K562 (cell line): Measurements from ENCODE around the gene CNTF. TPM values are rescaled to one million over a fixed set of nuclear protein-coding genes. Genes with fewer than 3 reads are reported as not detected.

ENCODE experiments used
- BRCA1 ChIP-seq, 2 experiments: fragments of 450-650 bp in 1 of 2; sonication (generic) in 1 of 2; formaldehyde crosslinking in 1 of 2; IDR thresholded peaks; 2 replicates each; pipeline versions ENCODE4 v1.5.0 to v1.6.1; 2017 to 2020; ENCODE audit warnings: mild to moderate bottlenecking in 1 of 2, missing genetic modification reagents in 1 of 2
- BRF2 ChIP-seq: IDR thresholded peaks from 3 replicates; pipeline ENCODE4 v1.6.1; 2011; ENCODE audit warnings: borderline replicate concordance, mild to moderate bottlenecking; ENCODE audit not compliant: insufficient read length, insufficient read depth
- CBFA2T3 ChIP-seq: fragments of 450-650 bp; IDR thresholded peaks from 2 replicates; pipeline ENCODE4 v1.6.1; 2017
- CHD4 ChIP-seq: fragments of 200-600 bp; sonication (generic); IDR thresholded peaks from 3 replicates; pipeline ENCODE4 v1.6.1; 2012; ENCODE audit warnings: low read depth, mild to moderate bottlenecking, mixed read lengths, low read length, inconsistent platforms; ENCODE audit not compliant: insufficient read depth, insufficient replicate concordance, poor library complexity, severe bottlenecking
- EZH2 ChIP-seq: IDR thresholded peaks from 2 replicates; pipeline ENCODE4 v1.6.1; 2012; ENCODE audit warnings: low read depth, mild to moderate bottlenecking, inconsistent platforms, low read length, borderline replicate concordance
- HDAC1 ChIP-seq, 2 experiments: fragments of 450-650 bp; IDR thresholded peaks; 2 replicates each; pipeline ENCODE4 v1.6.1; 2016 to 2017; ENCODE audit warnings: inconsistent platforms in 1 of 2, mild to moderate bottlenecking in 1 of 2, moderate library complexity in 1 of 2
- JUNB ChIP-seq: fragments of 450-650 bp; formaldehyde crosslinking; conservative IDR thresholded peaks from 2 replicates; pipeline ENCODE4 v1.4.0; 2020; ENCODE audit warnings: mild to moderate bottlenecking
- KDM1A ChIP-seq, 2 experiments: fragments of 450-650 bp; IDR thresholded peaks; 2 replicates each; pipeline ENCODE4 v1.6.1; 2016; ENCODE audit warnings: mild to moderate bottlenecking in 2 of 2
- L3MBTL2 ChIP-seq: fragments of 450-650 bp; IDR thresholded peaks from 2 replicates; pipeline ENCODE4 v1.6.1; 2016; ENCODE audit warnings: mild to moderate bottlenecking, moderate library complexity
- MTA2 ChIP-seq: fragments of 450-650 bp; IDR thresholded peaks from 2 replicates; pipeline ENCODE4 v1.6.1; 2016; ENCODE audit warnings: low read depth
- NR2F6 ChIP-seq: fragments of 450-650 bp; formaldehyde crosslinking; IDR thresholded peaks from 2 replicates; pipeline ENCODE4 v1.4.0; 2020; ENCODE audit warnings: mild to moderate bottlenecking
- RBM25 ChIP-seq: fragments of 200-400 bp; formaldehyde crosslinking; IDR thresholded peaks from 2 replicates; pipeline ENCODE4 v1.6.1; 2018; ENCODE audit warnings: low read length, low read depth, moderate library complexity; ENCODE audit not compliant: severe bottlenecking
- REST ChIP-seq, 2 experiments: fragments of 450-650 bp; formaldehyde crosslinking in 1 of 2; IDR thresholded peaks; 2 replicates each; pipeline versions ENCODE4 v1.4.0 to v1.6.1; 2014 to 2020; ENCODE audit warnings: mild to moderate bottlenecking in 2 of 2, borderline replicate concordance in 1 of 2, low read depth in 1 of 2
- RHOXF2B ChIP-seq: fragments of 250-450 bp; sonication (Bioruptor Pico); conservative IDR thresholded peaks from 2 replicates; pipeline ENCODE4 v1.5.1; 2021
- TAF1 ChIP-seq: IDR thresholded peaks from 2 replicates; pipeline ENCODE4 v1.6.1; 2011; ENCODE audit warnings: mild to moderate bottlenecking, low read length, moderate library complexity; ENCODE audit not compliant: insufficient read depth, control insufficient read depth, severe bottlenecking; ENCODE audit errors: extremely low read depth
- TCF3 ChIP-seq: sonication (generic); formaldehyde crosslinking; IDR thresholded peaks from 2 replicates; pipeline ENCODE4 v1.4.0; 2020; ENCODE audit warnings: mild to moderate bottlenecking, missing genetic modification reagents
- TOE1 ChIP-seq, 2 experiments: fragments of 450-650 bp in 1 of 2; sonication (generic) in 1 of 2; formaldehyde crosslinking in 1 of 2; IDR thresholded peaks; 2 replicates each; pipeline versions ENCODE4 v1.7.1 to v1.8.0; 2016 to 2022; ENCODE audit warnings: borderline replicate concordance in 2 of 2, mild to moderate bottlenecking in 2 of 2, antibody characterized with exemption in 1 of 2, inconsistent platforms in 1 of 2, low read depth in 1 of 2, missing genetic modification reagents in 1 of 2, moderate library complexity in 1 of 2
- ZNF12 ChIP-seq: sonication (generic); formaldehyde crosslinking; IDR thresholded peaks from 2 replicates; pipeline ENCODE4 v1.4.0; 2020; ENCODE audit warnings: mild to moderate bottlenecking, missing genetic modification reagents
- polyA plus RNA-seq, 8 experiments: library from polyadenylated mRNA; depleted of rRNA in 4 of 8; stranded (reverse) in 5 of 8; unstranded in 3 of 8; fragments of >200 nt; fragmentation: Nextera tagmentation in 2 of 8; fragmentation: Illumina TruSeq in 1 of 8; extraction: Ambion mirVana in 2 of 8; extraction: Trizol in 1 of 8; gene quantifications; 2 replicates each; pipeline versions ENCODE4 v1.2.1 to v1.2.3, GENCODE V29; 2011 to 2014; ENCODE audit warnings: inconsistent platforms in 1 of 8, missing spikeins in 1 of 8
- total RNA-seq, 7 experiments: library from RNA; depleted of rRNA in 6 of 7; stranded (reverse); fragments of >200 nt in 6 of 7; fragmentation: Illumina TruSeq in 2 of 7; extraction: Trizol in 2 of 7; gene quantifications; 2 replicates each; pipeline versions ENCODE4 v1.2.1 to v1.2.3, GENCODE V29; 2011 to 2021; ENCODE audit warnings: low replicate concordance in 1 of 7

Gene CNTF
- total and polyA plus RNA-seq, 9 of the 15 experiments (the other 6 are each of a cell fraction or from before 2014, with no cell fraction given), result 0.17 to 5.0 (median 2.3) TPM

- TF ChIP-seq REST (IDR thresholded peaks at IDR 0.05; ENCODE audit: borderline replicate concordance), result peak; percentile 68
- no peak for TF ChIP-seq REST (CRISPR knock-in tag; IDR thresholded peaks at IDR 0.05; ENCODE audit: low read depth)
- TF ChIP-seq CHD4, result no peak
- TF ChIP-seq BRF2, result no peak
- peak; percentile 85 to 93 for TF ChIP-seq KDM1A (IDR thresholded peaks at IDR 0.05)
- TF ChIP-seq CBFA2T3, result peak; percentile 69
- no peak for TF ChIP-seq L3MBTL2
- TF ChIP-seq HDAC1 (IDR thresholded peaks at IDR 0.05), result peak in 1 of 2 experiments; percentile 82; a peak in 2 of 4 replicates
- TF ChIP-seq MTA2, result peak; percentile 31; the same call in 1 of the 2 replicates
- TF ChIP-seq RBM25, result no peak
- no peak for TF ChIP-seq EZH2
- TF ChIP-seq RHOXF2B (CRISPR knock-in tag), result no peak
- no peak for TF ChIP-seq TAF1
- TF ChIP-seq TOE1 (IDR thresholded peaks at IDR 0.05; ENCODE audit: borderline replicate concordance), result no peak
- no peak for TF ChIP-seq TOE1 (CRISPR knock-in tag; IDR thresholded peaks at IDR 0.05; ENCODE audit: borderline replicate concordance, low read depth)
- TF ChIP-seq TCF3 (CRISPR knock-in tag), result peak; percentile 48
- no peak for TF ChIP-seq JUNB (CRISPR knock-in tag)
- TF ChIP-seq BRCA1 (IDR thresholded peaks at IDR 0.05), result no peak
- TF ChIP-seq BRCA1 (CRISPR knock-in tag; IDR thresholded peaks at IDR 0.05), result no peak
- no peak for TF ChIP-seq ZNF12
- TF ChIP-seq NR2F6, result no peak
Measured at GRCh38 chr11:58671983-58672633, 49.6 kb downstream of the CNTF start (continued).
